HL-60 (cell line): ENCODE data around the gene NOS2.

Experiments
- DNase-seq, 2 experiments: peaks; one replicate each; pipeline ENCODE4 v3.0.0-alpha.2; 2010 to 2020; ENCODE audit warnings: low read depth in 1 of 2, low spot score in 1 of 2
- H3K27ac ChIP-seq: fragments of 250-450 bp; sonication (Bioruptor Pico); replicated peaks from 2 replicates; pipeline ENCODE4 v1.5.1; 2020; ENCODE audit warnings: mild to moderate bottlenecking, moderate library complexity
- H3K27me3 ChIP-seq: fragments of 250-450 bp; sonication (Bioruptor Pico); 2 replicates; pipeline ENCODE4 v1.5.1; 2021; ENCODE audit warnings: mild to moderate bottlenecking, moderate library complexity; ENCODE audit not compliant: insufficient read depth, poor library complexity, severe bottlenecking
- H3K4me3 ChIP-seq: replicated peaks from 2 replicates; pipeline ENCODE4 v1.5.1; 2011; ENCODE audit warnings: mild to moderate bottlenecking, control low read depth, low read length; ENCODE audit not compliant: insufficient read depth
- GABPA ChIP-seq: IDR thresholded peaks from 2 replicates; pipeline ENCODE4 v1.6.1; 2012; ENCODE audit warnings: low read depth
- POLR2AphosphoS5 ChIP-seq: IDR thresholded peaks from 2 replicates; pipeline ENCODE4 v1.6.1; 2012; ENCODE audit warnings: low read depth
- SPI1 ChIP-seq: IDR thresholded peaks from 2 replicates; pipeline ENCODE4 v1.6.1; 2012; ENCODE audit warnings: low read depth, mild to moderate bottlenecking, borderline replicate concordance
- TF ChIP-seq, protein P1 (sequence below): IDR thresholded peaks from one replicate; pipeline ENCODE4 v1.5.1; 2011; ENCODE audit warnings: low read length, control low read depth, inconsistent platforms; ENCODE audit not compliant: insufficient read depth
- TF ChIP-seq, protein P2 (sequence below): IDR thresholded peaks from 2 replicates; pipeline ENCODE4 v1.6.1; 2012; ENCODE audit warnings: low read depth; ENCODE audit not compliant: insufficient replicate concordance

NOS2 gene

DNA sequence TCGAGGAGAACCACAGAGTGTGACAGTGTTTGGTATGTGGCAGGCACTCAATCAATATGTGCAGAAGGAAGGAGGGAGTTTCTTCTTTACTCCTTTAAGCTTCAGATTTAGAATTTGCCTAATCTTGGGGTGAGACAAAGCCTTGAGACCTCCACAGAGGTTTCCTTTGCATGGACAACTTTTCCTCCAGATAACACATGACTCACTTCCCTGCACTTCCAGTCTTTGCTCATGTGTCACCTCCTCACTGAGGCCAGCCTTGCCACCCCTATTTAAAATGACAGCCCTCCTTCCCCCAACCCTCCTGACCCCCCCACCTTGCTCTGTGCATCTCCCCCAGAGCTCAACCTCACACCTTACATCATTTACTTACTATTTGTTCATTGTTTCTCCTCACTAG, 17.4 kb upstream of the NOS2 start:
- H3K4me3 ChIP-seq: no peak overlapping the region
- no peak overlapping the region for H3K27ac ChIP-seq
- H3K27me3 ChIP-seq: no peaks in the 10 kb centered on the region
- TF ChIP-seq POLR2AphosphoS5 (no peak), SPI1 (no peak), GABPA (no peak)
- TF ChIP-seq, protein P1, sequence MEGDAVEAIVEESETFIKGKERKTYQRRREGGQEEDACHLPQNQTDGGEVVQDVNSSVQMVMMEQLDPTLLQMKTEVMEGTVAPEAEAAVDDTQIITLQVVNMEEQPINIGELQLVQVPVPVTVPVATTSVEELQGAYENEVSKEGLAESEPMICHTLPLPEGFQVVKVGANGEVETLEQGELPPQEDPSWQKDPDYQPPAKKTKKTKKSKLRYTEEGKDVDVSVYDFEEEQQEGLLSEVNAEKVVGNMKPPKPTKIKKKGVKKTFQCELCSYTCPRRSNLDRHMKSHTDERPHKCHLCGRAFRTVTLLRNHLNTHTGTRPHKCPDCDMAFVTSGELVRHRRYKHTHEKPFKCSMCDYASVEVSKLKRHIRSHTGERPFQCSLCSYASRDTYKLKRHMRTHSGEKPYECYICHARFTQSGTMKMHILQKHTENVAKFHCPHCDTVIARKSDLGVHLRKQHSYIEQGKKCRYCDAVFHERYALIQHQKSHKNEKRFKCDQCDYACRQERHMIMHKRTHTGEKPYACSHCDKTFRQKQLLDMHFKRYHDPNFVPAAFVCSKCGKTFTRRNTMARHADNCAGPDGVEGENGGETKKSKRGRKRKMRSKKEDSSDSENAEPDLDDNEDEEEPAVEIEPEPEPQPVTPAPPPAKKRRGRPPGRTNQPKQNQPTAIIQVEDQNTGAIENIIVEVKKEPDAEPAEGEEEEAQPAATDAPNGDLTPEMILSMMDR: no peak
- TF ChIP-seq, protein P2, sequence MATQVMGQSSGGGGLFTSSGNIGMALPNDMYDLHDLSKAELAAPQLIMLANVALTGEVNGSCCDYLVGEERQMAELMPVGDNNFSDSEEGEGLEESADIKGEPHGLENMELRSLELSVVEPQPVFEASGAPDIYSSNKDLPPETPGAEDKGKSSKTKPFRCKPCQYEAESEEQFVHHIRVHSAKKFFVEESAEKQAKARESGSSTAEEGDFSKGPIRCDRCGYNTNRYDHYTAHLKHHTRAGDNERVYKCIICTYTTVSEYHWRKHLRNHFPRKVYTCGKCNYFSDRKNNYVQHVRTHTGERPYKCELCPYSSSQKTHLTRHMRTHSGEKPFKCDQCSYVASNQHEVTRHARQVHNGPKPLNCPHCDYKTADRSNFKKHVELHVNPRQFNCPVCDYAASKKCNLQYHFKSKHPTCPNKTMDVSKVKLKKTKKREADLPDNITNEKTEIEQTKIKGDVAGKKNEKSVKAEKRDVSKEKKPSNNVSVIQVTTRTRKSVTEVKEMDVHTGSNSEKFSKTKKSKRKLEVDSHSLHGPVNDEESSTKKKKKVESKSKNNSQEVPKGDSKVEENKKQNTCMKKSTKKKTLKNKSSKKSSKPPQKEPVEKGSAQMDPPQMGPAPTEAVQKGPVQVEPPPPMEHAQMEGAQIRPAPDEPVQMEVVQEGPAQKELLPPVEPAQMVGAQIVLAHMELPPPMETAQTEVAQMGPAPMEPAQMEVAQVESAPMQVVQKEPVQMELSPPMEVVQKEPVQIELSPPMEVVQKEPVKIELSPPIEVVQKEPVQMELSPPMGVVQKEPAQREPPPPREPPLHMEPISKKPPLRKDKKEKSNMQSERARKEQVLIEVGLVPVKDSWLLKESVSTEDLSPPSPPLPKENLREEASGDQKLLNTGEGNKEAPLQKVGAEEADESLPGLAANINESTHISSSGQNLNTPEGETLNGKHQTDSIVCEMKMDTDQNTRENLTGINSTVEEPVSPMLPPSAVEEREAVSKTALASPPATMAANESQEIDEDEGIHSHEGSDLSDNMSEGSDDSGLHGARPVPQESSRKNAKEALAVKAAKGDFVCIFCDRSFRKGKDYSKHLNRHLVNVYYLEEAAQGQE: no peak
- DNase-seq: no peak

DNA sequence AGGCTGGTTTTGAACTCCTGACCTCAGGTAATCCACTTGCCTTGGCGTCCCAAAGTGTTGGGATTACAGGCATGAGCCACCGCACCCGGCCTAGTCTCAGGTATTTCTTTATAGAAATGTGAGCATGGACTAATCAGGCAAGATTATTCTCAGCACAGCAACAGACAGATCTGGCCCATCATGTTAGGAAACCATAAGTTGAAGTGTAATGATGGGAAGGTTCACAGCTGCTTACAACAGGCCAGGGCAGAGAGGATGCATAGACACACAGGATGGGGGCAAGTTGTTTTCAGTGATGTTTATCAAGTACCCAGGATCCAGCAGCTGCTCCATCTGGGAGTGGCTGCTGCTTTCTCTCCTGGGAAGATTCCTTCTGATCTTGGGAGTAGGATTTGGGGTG, 16.6 kb upstream of the NOS2 start:
- H3K4me3 ChIP-seq: no peak overlapping the region
- H3K27ac ChIP-seq: no peak overlapping the region
- H3K27me3 ChIP-seq: no peaks in the 10 kb centered on the region
- TF ChIP-seq, protein P2: no peak
- DNase-seq: no peak

DNA sequence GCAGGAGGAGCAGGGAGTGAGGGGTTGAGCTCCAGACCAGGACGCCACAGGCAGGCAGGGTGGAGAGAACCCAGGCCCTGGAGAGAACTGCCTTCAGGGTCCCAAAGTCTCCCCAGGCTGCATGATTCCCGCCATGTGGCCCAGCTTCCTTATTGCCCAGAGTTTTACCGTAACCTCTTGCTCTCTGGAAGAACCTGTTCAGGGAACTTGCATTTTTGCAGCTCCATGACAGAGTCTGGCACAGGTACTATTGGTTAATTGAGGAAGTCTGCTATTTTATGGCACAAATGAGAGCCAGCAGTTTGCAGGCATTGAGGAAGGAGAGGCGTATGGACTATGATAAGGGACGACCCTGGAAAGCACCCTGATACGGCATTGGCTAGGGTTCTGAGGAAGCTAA, 11.6 kb upstream of the NOS2 start:
- TF ChIP-seq POLR2AphosphoS5 (no peak), GABPA (no peak)
- TF ChIP-seq, protein P2: no peak
- H3K27ac ChIP-seq: no peak overlapping the region

DNA sequence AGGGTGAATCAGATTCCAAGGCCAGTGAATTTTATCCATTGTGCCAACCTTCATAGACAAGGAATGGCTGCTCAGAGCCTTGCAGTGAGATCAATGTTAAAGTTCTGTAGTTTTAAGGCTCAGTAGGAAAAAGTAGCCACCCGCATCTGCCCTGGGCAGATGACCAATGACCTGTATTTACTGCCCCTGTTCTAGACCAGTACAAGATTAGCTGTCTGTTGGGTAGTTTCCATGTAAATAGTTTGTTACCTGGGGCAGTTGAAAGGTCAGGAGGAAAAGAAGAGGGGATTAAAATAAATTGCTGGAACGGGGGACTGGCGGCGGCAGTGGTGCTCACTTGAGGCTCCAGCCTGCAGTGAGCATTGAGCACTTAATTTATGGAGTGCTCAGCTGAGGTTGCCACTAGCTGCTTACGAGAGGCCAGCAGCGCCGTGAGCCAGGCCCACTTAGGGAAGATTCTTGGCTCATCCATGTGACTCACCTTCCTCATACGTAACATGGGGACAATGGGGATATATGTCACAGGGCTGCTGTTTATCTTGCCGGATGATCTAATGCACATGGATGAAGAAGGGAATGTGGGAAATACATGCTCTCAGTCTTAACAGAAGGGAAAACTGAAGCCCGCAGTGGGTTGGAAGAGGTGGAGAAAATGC, 10.7 kb upstream of the NOS2 start:
- TF ChIP-seq GABPA: no peak
- TF ChIP-seq, protein P1: no peak
- TF ChIP-seq SPI1: no peak
- no peak for TF ChIP-seq POLR2AphosphoS5
- TF ChIP-seq, protein P2: no peak
- Histone ChIP-seq H3K4me3 (no peak overlapping the region), H3K27ac (no peak overlapping the region), H3K27me3 (no peaks in the 10 kb centered on the region)
- no peak for DNase-seq

More for the DNA sequence above, 11.6 kb upstream of the NOS2 start:
- no peak overlapping the region for H3K4me3 ChIP-seq
- H3K27me3 ChIP-seq: no peaks in the 10 kb centered on the region
- no peak for DNase-seq
